ENCODE data around the gene SLX4. TPM values are rescaled to one million over a fixed set of nuclear protein-coding genes. Genes with fewer than 3 reads are reported as not detected.

SLX4 gene
- total and polyA plus RNA-seq, 2 donors (not counting 3 experiments of a cell fraction or from before 2014, with no cell fraction given), result 2.9 to 8.9 TPM

DNA sequence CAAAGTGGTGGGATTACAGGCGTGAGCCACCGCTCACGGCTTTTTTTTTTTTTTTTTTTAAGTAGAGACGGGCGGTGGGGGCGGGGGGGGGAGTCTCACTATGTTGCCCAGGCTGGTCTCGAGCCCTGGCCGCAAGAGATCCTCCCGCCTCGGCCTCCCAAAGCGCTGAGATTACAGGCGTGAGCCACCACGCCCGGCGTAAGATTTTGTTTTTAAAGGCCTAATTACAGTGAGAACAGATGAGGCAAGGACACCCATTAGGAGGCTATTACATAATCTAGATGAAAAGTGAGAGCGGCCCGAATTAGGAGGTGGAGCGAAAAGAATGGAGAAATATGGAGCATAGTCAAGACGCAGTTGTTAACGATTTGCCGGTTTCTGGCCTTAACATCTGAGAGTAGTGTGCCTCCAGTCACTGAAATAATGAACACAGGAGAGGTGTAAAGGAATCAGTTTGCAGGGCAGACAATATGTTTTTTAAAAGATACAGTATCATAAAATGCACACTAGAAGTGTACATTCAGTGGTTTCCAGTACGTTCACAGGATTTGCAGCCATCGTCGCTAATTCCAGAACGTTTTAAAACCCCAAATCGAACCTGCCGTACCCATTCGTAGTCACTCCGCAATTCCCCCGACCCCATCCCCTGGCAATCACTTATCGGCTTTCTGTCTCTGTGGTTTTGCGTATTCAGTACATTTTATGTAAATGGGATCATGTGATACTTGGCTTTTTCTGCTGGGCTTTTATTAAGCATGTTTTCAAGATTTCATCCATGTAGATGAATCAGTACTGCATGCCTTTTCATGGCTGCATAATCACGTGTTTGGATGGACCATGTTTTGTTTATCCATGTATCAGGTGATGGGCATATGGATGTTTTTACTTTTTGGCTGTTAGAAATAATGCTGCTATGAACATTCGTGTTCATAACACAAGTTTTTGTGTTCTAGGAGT lies 1.4 kb upstream of the SLX4 start:
- H3K9me3 ChIP-seq (replicated peaks; ENCODE audit: control insufficient read depth, insufficient read depth, low read length), result no peaks in the 10 kb centered on the region
- TF ChIP-seq, protein P1, sequence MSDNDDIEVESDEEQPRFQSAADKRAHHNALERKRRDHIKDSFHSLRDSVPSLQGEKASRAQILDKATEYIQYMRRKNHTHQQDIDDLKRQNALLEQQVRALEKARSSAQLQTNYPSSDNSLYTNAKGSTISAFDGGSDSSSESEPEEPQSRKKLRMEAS (IDR thresholded peaks at IDR 0.05; ENCODE audit: insufficient read depth, insufficient read length), result no peak
- TF ChIP-seq EZH2 (IDR thresholded peaks at IDR 0.05; ENCODE audit: borderline replicate concordance, low read depth, low read length, severe bottlenecking) (no peak), POLR2A (IDR thresholded peaks at IDR 0.05; ENCODE audit: low read depth, low read length) (no peak), JUN (IDR thresholded peaks at IDR 0.05; ENCODE audit: borderline replicate concordance, insufficient read depth, insufficient read length, low read depth) (no peak), GATA2 (IDR thresholded peaks at IDR 0.05; ENCODE audit: insufficient read depth, insufficient read length, low read depth, low read length) (no peak), POLR2AphosphoS5 (IDR thresholded peaks at IDR 0.05; ENCODE audit: insufficient read depth, low read depth, low read length) (no peak), MYC (IDR thresholded peaks at IDR 0.05; ENCODE audit: low read depth, low read length) (no peak), FOS (IDR thresholded peaks at IDR 0.05; ENCODE audit: borderline replicate concordance, insufficient read depth, low read length) (no peak)
- TF ChIP-seq, protein P2, sequence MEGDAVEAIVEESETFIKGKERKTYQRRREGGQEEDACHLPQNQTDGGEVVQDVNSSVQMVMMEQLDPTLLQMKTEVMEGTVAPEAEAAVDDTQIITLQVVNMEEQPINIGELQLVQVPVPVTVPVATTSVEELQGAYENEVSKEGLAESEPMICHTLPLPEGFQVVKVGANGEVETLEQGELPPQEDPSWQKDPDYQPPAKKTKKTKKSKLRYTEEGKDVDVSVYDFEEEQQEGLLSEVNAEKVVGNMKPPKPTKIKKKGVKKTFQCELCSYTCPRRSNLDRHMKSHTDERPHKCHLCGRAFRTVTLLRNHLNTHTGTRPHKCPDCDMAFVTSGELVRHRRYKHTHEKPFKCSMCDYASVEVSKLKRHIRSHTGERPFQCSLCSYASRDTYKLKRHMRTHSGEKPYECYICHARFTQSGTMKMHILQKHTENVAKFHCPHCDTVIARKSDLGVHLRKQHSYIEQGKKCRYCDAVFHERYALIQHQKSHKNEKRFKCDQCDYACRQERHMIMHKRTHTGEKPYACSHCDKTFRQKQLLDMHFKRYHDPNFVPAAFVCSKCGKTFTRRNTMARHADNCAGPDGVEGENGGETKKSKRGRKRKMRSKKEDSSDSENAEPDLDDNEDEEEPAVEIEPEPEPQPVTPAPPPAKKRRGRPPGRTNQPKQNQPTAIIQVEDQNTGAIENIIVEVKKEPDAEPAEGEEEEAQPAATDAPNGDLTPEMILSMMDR (IDR thresholded peaks at IDR 0.05; ENCODE audit: extremely low read depth in 1 of 2, insufficient read depth in 1 of 2, low read depth in 1 of 2, low read length in 2 of 2), result no peak
- H3K4me2 ChIP-seq (ENCODE audit: insufficient read depth, low read length), result peak overlapping the region; percentile 45
- peaks cover 9% of the 10 kb centered on the region for H3K4me1 ChIP-seq (ENCODE audit: control insufficient read depth, extremely low read depth, insufficient read depth, low read length)
- intact Hi-C loops (cut with micrococcal nuclease), result no loop called here
- no peaks in the 10 kb centered on the region for H3K36me3 ChIP-seq (ENCODE audit: control insufficient read depth in 2 of 2, extremely low read depth in 1 of 2, insufficient read depth in 2 of 2, low read length in 2 of 2)
- no peak overlapping the region for H3K9ac ChIP-seq (replicated peaks; ENCODE audit: extremely low read depth, insufficient read depth, low read length)
- no peak overlapping the region for H2AFZ ChIP-seq (ENCODE audit: low read depth, low read length)
- peaks cover 31% of the 10 kb centered on the region for H3K79me2 ChIP-seq (ENCODE audit: control insufficient read depth, insufficient read depth, low read length)
- DNase-seq (ENCODE audit: low read depth, low spot score) (no peak), FAIRE-seq (no peak)
- H4K20me1 ChIP-seq (replicated peaks; ENCODE audit: control insufficient read depth, extremely low read depth, insufficient read depth, low read length), result no peaks in the 10 kb centered on the region
- no peak overlapping the region for H3K27ac ChIP-seq (ENCODE audit: insufficient read depth, low read depth, low read length)
- peak overlapping the region; percentile 22 to 92 (median 62) for H3K4me3 ChIP-seq (replicated peaks in 1 of 3; ENCODE audit: insufficient read depth in 1 of 3, low read depth in 1 of 3, low read length in 3 of 3)
- H3K27me3 ChIP-seq (ENCODE audit: control insufficient read depth in 2 of 2, insufficient read depth in 2 of 2, low read length in 2 of 2), result no peaks in the 10 kb centered on the region
- peaks cover 3% of the 10 kb centered on the region for H3K9me1 ChIP-seq (replicated peaks; ENCODE audit: control insufficient read depth, extremely low read depth, insufficient read depth, low read length)
- dilution Hi-C loops (cut with MboI; ENCODE audit: extremely low pct_ligation_motif_present, low sequenced_read_pairs), result no loop called here
- ChIA-PET POLR2A (no interaction called here), CTCF (interaction anchor here (1.3 kb wide), 1 partner anchor 86 kb away, joined by 3 read pairs; no protein-coding TSS in a partner anchor)
- BruUV-seq (replicated peaks), result no TSS peak
